Prostate gland (tissue), 2 donors: ENCODE data around the gene EPHA1. TPM values are rescaled to one million over a fixed set of nuclear protein-coding genes. Genes with fewer than 3 reads are reported as not detected.

ENCODE experiments used
- DNase-seq: peaks from one replicate; pipeline ENCODE4 v3.0.0-alpha.2; 2019; ENCODE audit warnings: low spot score
- H3K27ac ChIP-seq, 2 donors: fragments of 200-600 bp; sonication (generic); 2 replicates each; pipeline ENCODE4 v1.5.1; 2017 to 2019
- H3K27me3 ChIP-seq: fragments of 200-600 bp; sonication (generic); replicated peaks from 2 replicates; pipeline ENCODE4 v1.5.1; 2019; ENCODE audit not compliant: insufficient read depth
- H3K36me3 ChIP-seq, 2 donors: fragments of 200-600 bp; sonication (generic); 1 replicate in 1 of 2; 2 replicates in 1 of 2; pipeline versions ENCODE4 v1.5.1 to v1.8.1; 2017 to 2019
- H3K4me1 ChIP-seq: fragments of 200-600 bp; sonication (generic); replicated peaks from 2 replicates; pipeline ENCODE4 v1.5.1; 2019
- H3K4me3 ChIP-seq, 2 donors: fragments of 200-600 bp; sonication (generic); 2 replicates each; pipeline ENCODE4 v1.5.1; 2017 to 2019
- H3K9me3 ChIP-seq: fragments of 200-600 bp; sonication (generic); 2 replicates; pipeline ENCODE4 v1.5.1; 2017
- CTCF ChIP-seq, 4 experiments: fragments of 200-600 bp in 2 of 4; fragments of 450-650 bp in 2 of 4; sonication (generic) in 2 of 4; IDR thresholded peaks; 1 replicate in 3 of 4; 2 replicates in 1 of 4; pipeline ENCODE4 v1.5.1; 2016 to 2019; ENCODE audit warnings: antibody characterized with exemption in 4 of 4, mild to moderate bottlenecking in 2 of 4, moderate library complexity in 2 of 4
- POLR2A ChIP-seq: fragments of 450-650 bp; IDR thresholded peaks from one replicate; pipeline ENCODE4 v1.6.1; 2016; ENCODE audit warnings: antibody characterized with exemption, mild to moderate bottlenecking
- POLR2AphosphoS5 ChIP-seq: sonication (generic); formaldehyde crosslinking; IDR thresholded peaks from one replicate; pipeline ENCODE4 v1.6.1; 2017; ENCODE audit warnings: antibody characterized with exemption
- WGBS: methylation state at CpG from one replicate; pipeline ENCODE4 v1.1.5; 2018; 5-methylcytosine and 5-hydroxymethylcytosine counted together
- intact Hi-C: fragments of 100-400 bp; cut with DNase I; formaldehyde crosslinking; loops from one replicate; pipeline ENCODE4 v1.14.2; 2022
- total RNA-seq, 2 donors: library from RNA; depleted of rRNA; stranded (reverse); fragments of >200 nt; gene quantifications; one replicate each; pipeline ENCODE4 v1.1.0, GENCODE V29; 2016

The EPHA1 gene
- total RNA-seq, 2 donors from 2014 or later, result 10.5 to 15.7 TPM

DNA sequence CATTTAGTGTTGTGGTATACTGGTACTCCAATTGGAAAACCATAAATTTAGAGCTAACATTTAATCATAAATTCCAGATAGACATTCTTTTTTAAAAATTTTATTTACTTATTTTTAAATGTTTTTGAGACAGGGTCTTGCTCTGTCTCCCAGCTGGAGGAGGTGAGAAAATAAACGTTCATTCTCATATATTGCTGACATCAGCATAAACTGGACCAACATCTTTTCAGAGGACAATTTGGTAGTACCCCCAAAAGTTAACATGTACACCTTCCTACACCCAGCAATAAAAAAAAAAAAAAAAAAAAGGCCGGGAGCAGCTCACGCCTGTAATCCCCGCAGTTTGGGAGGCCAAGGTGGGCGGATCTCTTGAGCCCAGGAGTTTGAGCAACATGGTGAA lies 39.8 kb upstream of the EPHA1 start:
- intact Hi-C loops, result no loop called here
- no peak for DNase-seq
- WGBS, result 76% methylated on average over 5 of the region's 5 CpGs
- no peak overlapping the region for H3K4me3 ChIP-seq
- TF ChIP-seq POLR2AphosphoS5 (no peak), POLR2A (no peak), CTCF (IDR thresholded peaks at IDR 0.05) (no peak)
- H3K36me3 ChIP-seq, result no peaks in the 10 kb centered on the region
- no peaks in the 10 kb centered on the region for H3K9me3 ChIP-seq
- no peak overlapping the region for H3K27ac ChIP-seq
- no peaks in the 10 kb centered on the region for H3K4me1 ChIP-seq
- no peaks in the 10 kb centered on the region for H3K27me3 ChIP-seq

GRCh38 chr7:143447466-143447865 lies 38.8 kb upstream of the EPHA1 start:
- no peaks in the 10 kb centered on the region for H3K36me3 ChIP-seq
- no peak overlapping the region for H3K27ac ChIP-seq
- TF ChIP-seq POLR2A (no peak), POLR2AphosphoS5 (no peak), CTCF (IDR thresholded peaks at IDR 0.05) (no peak)
- DNase-seq, result no peak
- 31% methylated on average over 3 of the region's 3 CpGs for WGBS
- no peaks in the 10 kb centered on the region for H3K4me1 ChIP-seq
- intact Hi-C loops, result no loop called here
- H3K4me3 ChIP-seq, result no peak overlapping the region
- H3K27me3 ChIP-seq, result no peaks in the 10 kb centered on the region
- no peaks in the 10 kb centered on the region for H3K9me3 ChIP-seq

DNA sequence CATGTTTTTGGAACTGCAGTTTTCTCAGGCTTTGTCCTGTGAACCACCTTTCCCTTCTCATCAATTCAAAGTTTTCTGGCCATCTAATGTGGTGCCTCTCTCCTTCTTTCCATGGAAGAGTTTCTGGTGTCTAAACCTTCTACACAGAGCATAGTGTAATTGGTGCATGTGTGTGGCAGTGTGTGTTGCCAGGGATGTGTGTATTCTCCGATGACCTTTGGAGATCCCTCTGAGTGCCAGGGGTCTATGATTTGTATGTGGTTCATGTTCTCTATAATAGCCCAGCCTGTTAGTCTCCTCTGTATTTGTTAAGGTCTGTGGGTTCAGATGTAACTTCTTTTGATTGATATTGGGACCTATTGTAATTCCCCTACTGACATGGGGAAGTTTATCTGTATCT lies 36.1 kb upstream of the EPHA1 start:
- no peaks in the 10 kb centered on the region for H3K27me3 ChIP-seq
- intact Hi-C loops, result no loop called here
- no peaks in the 10 kb centered on the region for H3K9me3 ChIP-seq
- WGBS, result 92% methylated on average over 1 of the region's 1 CpG
- no peaks in the 10 kb centered on the region for H3K4me1 ChIP-seq
- no peak overlapping the region for H3K27ac ChIP-seq
- no peaks in the 10 kb centered on the region for H3K36me3 ChIP-seq
- no peak for TF ChIP-seq CTCF (IDR thresholded peaks at IDR 0.05)
- no peak for TF ChIP-seq POLR2A
- TF ChIP-seq POLR2AphosphoS5, result no peak
- H3K4me3 ChIP-seq, result no peak overlapping the region
- no peak for DNase-seq

GRCh38 chr7:143444063-143444782 lies 35.6 kb upstream of the EPHA1 start:
- intact Hi-C loops, result no loop called here
- no peak for TF ChIP-seq CTCF (IDR thresholded peaks at IDR 0.05)
- TF ChIP-seq POLR2AphosphoS5, result no peak
- TF ChIP-seq POLR2A, result no peak
- Histone ChIP-seq H3K4me3 (no peak overlapping the region), H3K36me3 (no peaks in the 10 kb centered on the region), H3K9me3 (no peaks in the 10 kb centered on the region), H3K4me1 (no peaks in the 10 kb centered on the region), H3K27ac (no peak overlapping the region), H3K27me3 (no peaks in the 10 kb centered on the region)
- WGBS, result 94% methylated on average over 6 of the region's 6 CpGs
- no peak for DNase-seq

DNA sequence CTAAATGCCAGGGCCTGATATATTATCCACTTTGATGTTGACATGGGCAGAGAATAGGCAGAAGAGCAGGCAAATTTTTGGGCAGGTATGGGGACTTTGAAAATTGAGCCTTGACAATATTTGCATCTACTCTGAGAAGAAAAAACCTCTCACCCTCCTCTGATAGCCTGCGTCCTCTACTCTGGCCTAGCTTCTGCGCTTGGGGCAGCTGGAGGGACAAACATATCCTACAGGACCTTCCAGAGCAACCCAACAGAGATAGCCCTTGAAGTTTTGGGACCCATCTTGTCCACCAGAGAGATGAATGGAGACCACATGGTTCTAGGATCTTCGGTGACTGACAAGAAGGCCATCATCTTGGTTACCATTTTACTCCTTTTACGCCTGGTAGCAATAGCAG lies 34.5 kb upstream of the EPHA1 start, which contains the start of gene TAS2R60:
Gene TAS2R60 (plus strand): TSS at position 301 of the 400 bp plus-strand sequence. CDS start 0 bp downstream, at position 301.
- H3K4me1 ChIP-seq, result no peaks in the 10 kb centered on the region
- no peak within 1 kb of the TSS for H3K27ac ChIP-seq
- TF ChIP-seq CTCF (IDR thresholded peaks at IDR 0.05) (no peak), POLR2AphosphoS5 (no peak), POLR2A (no peak)
- DNase-seq, result no peak
- no peaks in the 10 kb centered on the region for H3K36me3 ChIP-seq
- WGBS, result 90% methylated on average over 4 of the region's 4 CpGs
- H3K4me3 ChIP-seq, result no peak within 1 kb of the TSS
- H3K9me3 ChIP-seq, result no peaks in the 10 kb centered on the region
- intact Hi-C loops, result no loop called here
- H3K27me3 ChIP-seq, result no peaks in the 10 kb centered on the region
